ENCODE data around the gene FUT7.

DNA sequence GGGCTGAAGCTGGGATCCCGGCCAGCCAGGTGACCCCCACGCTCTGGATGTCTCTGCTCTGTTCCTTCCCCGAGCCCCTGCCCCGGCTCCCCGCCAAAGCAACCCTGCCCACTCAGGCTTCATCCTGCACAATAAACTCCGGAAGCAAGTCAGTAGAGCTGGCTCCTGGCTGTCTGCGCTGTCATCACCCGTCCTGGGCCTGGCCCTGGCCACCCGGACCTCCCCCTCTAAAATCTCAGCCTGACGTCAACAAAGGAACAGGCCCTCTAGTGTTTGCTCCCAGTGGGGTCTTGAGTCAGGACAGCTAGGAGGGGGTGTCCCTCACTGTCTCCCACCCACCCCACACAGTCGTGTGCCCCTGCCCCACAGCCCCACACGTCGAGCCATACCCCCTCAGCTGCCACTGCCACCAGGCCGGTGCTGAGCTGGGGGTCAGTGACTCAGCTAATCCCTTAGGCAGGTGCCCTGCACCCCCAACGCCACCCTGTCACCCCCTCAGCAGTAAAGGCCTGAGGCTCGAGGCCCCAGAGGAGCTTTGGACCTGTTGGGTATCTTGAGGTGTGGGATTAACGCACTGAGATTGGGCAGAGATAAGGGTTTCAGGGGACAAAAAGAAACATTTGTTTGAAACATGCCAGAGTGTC, 50.2 kb downstream of the FUT7 start:
- TF ChIP-seq, protein P1, sequence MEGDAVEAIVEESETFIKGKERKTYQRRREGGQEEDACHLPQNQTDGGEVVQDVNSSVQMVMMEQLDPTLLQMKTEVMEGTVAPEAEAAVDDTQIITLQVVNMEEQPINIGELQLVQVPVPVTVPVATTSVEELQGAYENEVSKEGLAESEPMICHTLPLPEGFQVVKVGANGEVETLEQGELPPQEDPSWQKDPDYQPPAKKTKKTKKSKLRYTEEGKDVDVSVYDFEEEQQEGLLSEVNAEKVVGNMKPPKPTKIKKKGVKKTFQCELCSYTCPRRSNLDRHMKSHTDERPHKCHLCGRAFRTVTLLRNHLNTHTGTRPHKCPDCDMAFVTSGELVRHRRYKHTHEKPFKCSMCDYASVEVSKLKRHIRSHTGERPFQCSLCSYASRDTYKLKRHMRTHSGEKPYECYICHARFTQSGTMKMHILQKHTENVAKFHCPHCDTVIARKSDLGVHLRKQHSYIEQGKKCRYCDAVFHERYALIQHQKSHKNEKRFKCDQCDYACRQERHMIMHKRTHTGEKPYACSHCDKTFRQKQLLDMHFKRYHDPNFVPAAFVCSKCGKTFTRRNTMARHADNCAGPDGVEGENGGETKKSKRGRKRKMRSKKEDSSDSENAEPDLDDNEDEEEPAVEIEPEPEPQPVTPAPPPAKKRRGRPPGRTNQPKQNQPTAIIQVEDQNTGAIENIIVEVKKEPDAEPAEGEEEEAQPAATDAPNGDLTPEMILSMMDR (IDR thresholded peaks at IDR 0.05) = no peak
- no peak for TF ChIP-seq POLR2A (IDR thresholded peaks at IDR 0.05)

All from lower leg skin (tissue), 3 donors.